Neural cell (in vitro differentiated cells): Measurements from ENCODE around the gene SEC16A.

Source experiments
- POLR2AphosphoS5 ChIP-seq: IDR thresholded peaks from 2 replicates; pipeline ENCODE4 v1.6.1; 2012
- SMC3 ChIP-seq: fragments of 450-650 bp; conservative IDR thresholded peaks from 2 replicates; pipeline ENCODE4 v1.6.1; 2014; ENCODE audit warnings: antibody characterized with exemption, mild to moderate bottlenecking, moderate library complexity; ENCODE audit not compliant: poor library complexity
- TF ChIP-seq, protein P1 (sequence below): fragments of 450-650 bp; IDR thresholded peaks from 2 replicates; pipeline ENCODE4 v1.5.1; 2014; ENCODE audit warnings: antibody characterized with exemption, mild to moderate bottlenecking, moderate library complexity; ENCODE audit not compliant: poor library complexity, severe bottlenecking

DNA sequence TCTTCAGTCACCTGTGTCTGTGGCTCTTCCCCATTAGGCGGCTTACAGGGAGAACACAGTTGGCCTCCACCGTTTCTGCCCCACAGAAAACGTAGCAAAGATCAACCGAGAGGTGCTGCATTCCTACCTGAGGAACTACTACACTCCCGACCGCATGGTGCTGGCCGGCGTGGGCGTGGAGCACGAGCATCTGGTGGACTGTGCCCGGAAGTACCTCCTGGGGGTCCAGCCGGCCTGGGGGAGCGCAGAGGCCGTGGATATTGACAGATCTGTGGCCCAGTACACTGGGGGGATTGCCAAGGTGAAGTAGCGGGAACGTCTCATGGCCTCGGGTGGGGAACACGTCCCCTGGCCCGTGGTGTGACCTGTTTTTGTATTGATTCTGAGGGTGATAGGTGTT, 65.9 kb downstream of the SEC16A start:
- TF ChIP-seq, protein P1, sequence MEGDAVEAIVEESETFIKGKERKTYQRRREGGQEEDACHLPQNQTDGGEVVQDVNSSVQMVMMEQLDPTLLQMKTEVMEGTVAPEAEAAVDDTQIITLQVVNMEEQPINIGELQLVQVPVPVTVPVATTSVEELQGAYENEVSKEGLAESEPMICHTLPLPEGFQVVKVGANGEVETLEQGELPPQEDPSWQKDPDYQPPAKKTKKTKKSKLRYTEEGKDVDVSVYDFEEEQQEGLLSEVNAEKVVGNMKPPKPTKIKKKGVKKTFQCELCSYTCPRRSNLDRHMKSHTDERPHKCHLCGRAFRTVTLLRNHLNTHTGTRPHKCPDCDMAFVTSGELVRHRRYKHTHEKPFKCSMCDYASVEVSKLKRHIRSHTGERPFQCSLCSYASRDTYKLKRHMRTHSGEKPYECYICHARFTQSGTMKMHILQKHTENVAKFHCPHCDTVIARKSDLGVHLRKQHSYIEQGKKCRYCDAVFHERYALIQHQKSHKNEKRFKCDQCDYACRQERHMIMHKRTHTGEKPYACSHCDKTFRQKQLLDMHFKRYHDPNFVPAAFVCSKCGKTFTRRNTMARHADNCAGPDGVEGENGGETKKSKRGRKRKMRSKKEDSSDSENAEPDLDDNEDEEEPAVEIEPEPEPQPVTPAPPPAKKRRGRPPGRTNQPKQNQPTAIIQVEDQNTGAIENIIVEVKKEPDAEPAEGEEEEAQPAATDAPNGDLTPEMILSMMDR: no peak
- TF ChIP-seq SMC3 (no peak), POLR2AphosphoS5 (no peak)
